Measurements from ENCODE around the gene COL9A3. TPM values are rescaled to one million over a fixed set of nuclear protein-coding genes. Genes with fewer than 3 reads are reported as not detected.

The COL9A3 gene
- total RNA-seq, 1 experiment from 2014 or later: 150 TPM

DNA sequence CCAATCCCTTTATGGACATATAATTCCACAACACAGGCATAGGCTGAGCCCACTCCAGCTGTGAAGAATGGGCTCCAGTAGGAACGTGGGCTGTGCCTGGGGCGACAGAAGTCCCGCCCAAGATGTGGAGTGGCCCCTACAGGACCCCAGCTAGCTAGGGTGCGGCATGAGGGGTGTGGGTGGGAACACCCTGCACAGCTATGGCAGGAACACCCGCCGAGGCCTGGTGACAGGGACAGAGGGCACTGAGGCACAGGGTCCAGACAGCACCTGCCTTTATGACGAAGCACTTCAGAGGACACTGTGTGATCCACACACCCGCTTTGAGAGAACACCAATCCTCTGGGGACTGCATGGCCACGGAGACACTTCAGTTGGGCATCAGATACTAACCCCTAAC, 73.0 kb downstream of the COL9A3 start:
- no peak overlapping the region for H3K4me2 ChIP-seq (ENCODE audit: insufficient read depth, insufficient read length, low read length)
- H3K4me1 ChIP-seq (ENCODE audit: insufficient read depth, low read length): no peaks in the 10 kb centered on the region
- H3T11ph ChIP-seq (ENCODE audit: low read length): no peak overlapping the region
- H3K27ac ChIP-seq (ENCODE audit: insufficient read length, low read depth, low read length): no peak overlapping the region
- Mint-ChIP-seq H3K27ac (no peak overlapping the region), H3K9me3 (no peaks in the 10 kb centered on the region), H3K36me3 (ENCODE audit: insufficient read depth in 1 of 3, low read depth in 3 of 3) (peaks cover 67 to 95% (median 73%) of the 10 kb centered on the region in 3 experiments), H3K4me1 (peaks cover 14 to 16% of the 10 kb centered on the region in 2 experiments), H3K4me3 (no peak overlapping the region), H3K27me3 (ENCODE audit: low read depth) (no peaks in the 10 kb centered on the region)
- no peaks in the 10 kb centered on the region for H3K9me3 ChIP-seq (ENCODE audit: control insufficient read depth, low read depth, low read length)
- no peak for TF ChIP-seq CTCF (conservative IDR thresholded peaks at IDR 0.05)
- no peak overlapping the region for H3K4ac ChIP-seq (ENCODE audit: low read depth, low read length)
- no peak overlapping the region for H4K5ac ChIP-seq (ENCODE audit: insufficient read length, low read depth, low read length)
- no peak overlapping the region for H3K18ac ChIP-seq (ENCODE audit: insufficient read length, low read depth, low read length)
- no peak for DNase-seq
- no peak overlapping the region for H3K56ac ChIP-seq (ENCODE audit: insufficient read length, low read depth, low read length)
- H3K27me3 ChIP-seq (ENCODE audit: insufficient read depth, low read length): no peaks in the 10 kb centered on the region
- H2BK5ac ChIP-seq (ENCODE audit: insufficient read length, low read length): no peak overlapping the region
- no peak overlapping the region for H2BK15ac ChIP-seq (ENCODE audit: low read depth, low read length)
- H2BK20ac ChIP-seq (ENCODE audit: low read depth, low read length, poor library complexity, severe bottlenecking): no peak overlapping the region
- H2BK12ac ChIP-seq (ENCODE audit: insufficient read length, low read depth, low read length): no peak overlapping the region
- no peak overlapping the region for H2AFZ ChIP-seq (ENCODE audit: low read length)
- no peak overlapping the region for H4K91ac ChIP-seq (ENCODE audit: insufficient read length, low read depth, low read length)
- no peak overlapping the region for H2AK5ac ChIP-seq (ENCODE audit: insufficient read length, low read length)
- no peaks in the 10 kb centered on the region for H3K23me2 ChIP-seq (ENCODE audit: insufficient read length, low read depth, low read length, poor library complexity, severe bottlenecking)
- no peaks in the 10 kb centered on the region for H3K79me2 ChIP-seq (ENCODE audit: insufficient read depth, low read length)
- WGBS (ENCODE audit: extremely low coverage, insufficient read length, low lambda C conversion rate): no CpG with 5 or more reads among the region's 9 CpGs
- no peak overlapping the region; the same call in 1 of the 2 replicates for H3K14ac ChIP-seq (ENCODE audit: insufficient read depth, low read length)
- no peaks in the 10 kb centered on the region for H3K79me1 ChIP-seq (ENCODE audit: insufficient read depth, low read depth, low read length, poor library complexity, severe bottlenecking)
- H2BK120ac ChIP-seq (ENCODE audit: low read depth, low read length, poor library complexity, severe bottlenecking): no peak overlapping the region
- H3K23ac ChIP-seq (ENCODE audit: insufficient read length, low read depth, low read length): no peak overlapping the region
- no peaks in the 10 kb centered on the region for H4K20me1 ChIP-seq (ENCODE audit: control insufficient read depth, insufficient read depth, insufficient read length)
- H4K8ac ChIP-seq (replicated peaks; ENCODE audit: insufficient read length, low read depth, low read length): no peak overlapping the region
- H3K9ac ChIP-seq (ENCODE audit: extremely low read depth, insufficient read length, low read length): no peak overlapping the region

Measured in H9 (cell line).